ENCODE results near the gene OR52K1.

OR52K1 gene

DNA sequence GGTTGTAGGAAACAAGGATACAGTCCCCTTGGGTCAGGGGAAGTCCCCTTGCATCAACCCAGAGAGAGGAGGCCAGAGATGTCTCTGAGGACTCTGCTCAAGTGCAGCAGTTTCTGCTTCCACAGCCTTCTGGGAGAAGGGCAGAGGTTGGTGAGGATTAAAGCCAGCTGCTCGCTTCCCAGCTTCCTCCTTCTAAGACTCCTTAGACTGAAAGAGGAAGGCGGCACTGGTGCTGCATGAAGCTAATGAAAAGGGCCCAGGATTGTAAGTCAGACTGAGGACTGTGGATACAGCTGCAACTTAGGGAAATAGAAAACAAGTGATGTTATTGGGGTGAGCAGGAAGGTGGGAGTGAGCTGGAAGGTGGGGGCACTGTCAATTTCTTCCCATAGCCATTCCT is at the start of gene OR52K1:
OR52K1 (plus strand) TSS at position 202 of the 400 bp plus-strand sequence. CDS start 6,255 bp downstream, outside the sequence.
- DNase-seq (ENCODE audit: low read depth in 1 of 2, low spot score in 1 of 2) = no peak

DNA sequence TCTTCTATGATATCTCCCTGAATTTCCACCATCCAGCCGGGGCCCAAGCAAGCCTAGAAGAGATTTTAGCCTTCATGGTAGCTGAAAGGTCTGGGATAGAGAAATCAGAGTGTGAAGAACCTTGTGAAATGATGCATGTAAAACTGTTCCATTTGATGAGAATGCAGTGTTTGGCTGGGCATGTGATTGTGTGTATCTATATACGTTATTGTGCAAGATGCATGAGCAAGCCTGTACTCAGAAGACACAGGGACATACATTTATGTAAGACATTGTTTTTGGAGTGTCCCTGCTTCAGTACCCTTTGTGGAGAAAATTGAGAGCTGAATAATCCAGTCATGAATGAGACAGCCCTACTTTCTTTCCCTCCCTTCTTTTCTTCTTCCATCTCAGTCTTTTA is 48.6 kb upstream of the OR52K1 start:
- no peak for DNase-seq (ENCODE audit: low read depth in 1 of 2, low spot score in 1 of 2)

DNA sequence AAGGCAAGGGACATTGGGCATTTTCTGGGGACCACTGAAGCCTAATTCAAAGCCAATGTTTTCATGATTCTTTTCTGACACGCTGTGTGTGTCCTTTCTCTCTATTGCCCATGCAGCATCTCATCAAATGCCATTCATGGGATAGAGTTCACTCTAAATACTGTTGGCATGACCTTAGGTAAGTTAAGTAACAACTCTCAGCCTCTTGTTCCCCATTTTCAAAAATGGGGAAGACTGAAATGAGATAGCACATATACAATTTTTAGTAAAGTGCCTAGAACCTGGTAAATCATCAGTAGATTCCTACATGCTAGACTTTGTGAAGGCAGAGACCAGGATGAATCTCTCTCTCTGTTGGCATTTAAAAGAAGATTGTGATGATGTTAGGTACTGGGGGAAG is 46.0 kb upstream of the OR52K1 start:
- DNase-seq (ENCODE audit: low read depth in 1 of 2, low spot score in 1 of 2) = no peak

DNA sequence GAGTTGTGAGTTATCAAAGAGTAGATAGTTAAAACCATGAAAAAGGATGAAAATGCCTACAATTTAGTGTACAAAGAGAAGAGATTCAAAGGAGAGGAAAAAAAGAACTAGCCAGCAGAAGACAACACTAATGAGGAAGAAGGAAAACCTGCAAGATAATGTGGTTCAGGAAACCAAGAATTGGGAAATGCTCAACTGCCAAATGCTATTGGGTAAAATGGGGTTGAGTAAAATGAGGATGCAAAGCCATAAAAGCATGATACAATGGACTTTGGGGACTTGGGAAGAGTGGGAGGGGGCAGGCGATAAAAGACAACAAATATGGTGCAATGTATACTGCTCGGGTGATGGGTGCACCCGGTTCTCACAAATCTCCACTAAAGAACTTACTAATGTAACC is 40.9 kb upstream of the OR52K1 start:
- DNase-seq (ENCODE audit: low read depth in 1 of 2, low spot score in 1 of 2) = no peak

DNA sequence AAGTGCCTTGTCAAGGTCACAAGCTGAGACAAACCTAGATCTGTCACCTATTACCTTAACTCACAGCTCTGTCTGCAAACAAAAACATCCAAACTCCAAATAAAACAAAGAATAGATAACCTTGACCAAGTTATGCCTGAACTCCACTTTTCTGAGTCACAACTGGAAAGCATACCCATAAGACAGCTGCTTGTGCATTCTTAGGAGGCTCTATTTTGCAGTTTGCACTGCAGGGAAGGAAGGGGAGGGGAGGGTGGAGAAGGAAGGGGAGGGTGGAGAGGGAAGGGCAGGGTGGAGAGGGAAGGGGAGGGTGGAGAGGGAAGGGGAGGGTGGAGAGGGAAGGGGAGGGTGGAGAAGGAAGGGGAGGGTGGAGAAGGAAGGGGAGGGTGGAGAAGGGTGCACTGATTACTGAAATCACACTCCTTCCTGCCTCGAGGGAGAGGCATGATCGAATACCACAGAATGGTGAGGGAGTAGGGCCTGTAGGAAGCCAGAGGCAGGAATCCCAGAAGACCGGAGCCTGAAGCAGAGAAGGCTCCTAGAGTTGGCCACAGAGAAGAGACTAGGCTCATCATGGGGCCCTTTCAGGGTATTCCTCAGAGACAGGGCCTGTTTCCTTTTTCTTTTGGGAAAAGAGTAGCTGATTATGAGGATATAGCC is 39.1 kb upstream of the OR52K1 start:
- no peak for DNase-seq (ENCODE audit: low read depth in 1 of 2, low spot score in 1 of 2)

DNA sequence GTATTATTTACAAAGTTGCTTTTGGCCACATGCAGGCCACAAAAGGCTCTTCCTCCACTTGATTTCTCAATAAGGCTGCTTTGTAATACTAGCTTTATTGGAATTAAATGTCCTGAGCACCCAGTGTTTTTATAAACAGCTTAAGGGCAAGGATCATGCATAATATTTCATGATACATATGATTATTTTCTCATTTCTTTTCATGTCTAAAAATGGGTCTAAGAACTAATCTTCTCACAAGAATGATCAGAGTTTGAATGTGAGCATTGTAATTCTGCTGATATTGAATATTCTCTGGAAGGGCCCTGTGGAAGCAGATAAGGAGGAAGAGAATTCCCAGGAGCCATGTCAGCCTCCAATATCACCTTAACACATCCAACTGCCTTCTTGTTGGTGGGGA is 33.5 kb upstream of the OR52K1 start, which contains the start of gene OR52K2:
OR52K2 (plus strand) TSS at position 301 of the 400 bp plus-strand sequence; CDS start at position 346, 45 bp downstream.
- DNase-seq (ENCODE audit: low read depth in 1 of 2, low spot score in 1 of 2) = no peak

DNA sequence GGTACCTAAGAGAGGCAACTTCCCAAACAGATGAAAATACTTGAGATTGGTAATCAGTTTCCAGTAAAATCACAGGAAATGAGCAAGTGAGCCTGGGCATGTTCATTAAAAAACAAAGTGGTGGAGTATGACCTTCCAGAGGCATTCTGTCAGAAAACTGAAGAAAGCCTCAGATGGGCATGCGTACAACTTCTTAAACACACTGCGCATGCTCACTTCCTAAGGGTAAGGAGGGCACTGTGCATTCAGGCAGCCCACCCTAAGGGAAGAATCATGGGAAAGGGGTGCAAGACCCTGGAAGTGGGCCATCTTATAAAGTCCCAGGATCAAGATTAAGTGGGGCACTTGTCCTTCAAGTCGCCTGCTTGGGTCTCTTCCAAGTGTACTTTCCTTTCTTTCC is 29.3 kb upstream of the OR52K1 start:
- no peak for DNase-seq (ENCODE audit: low read depth in 1 of 2, low spot score in 1 of 2)

DNA sequence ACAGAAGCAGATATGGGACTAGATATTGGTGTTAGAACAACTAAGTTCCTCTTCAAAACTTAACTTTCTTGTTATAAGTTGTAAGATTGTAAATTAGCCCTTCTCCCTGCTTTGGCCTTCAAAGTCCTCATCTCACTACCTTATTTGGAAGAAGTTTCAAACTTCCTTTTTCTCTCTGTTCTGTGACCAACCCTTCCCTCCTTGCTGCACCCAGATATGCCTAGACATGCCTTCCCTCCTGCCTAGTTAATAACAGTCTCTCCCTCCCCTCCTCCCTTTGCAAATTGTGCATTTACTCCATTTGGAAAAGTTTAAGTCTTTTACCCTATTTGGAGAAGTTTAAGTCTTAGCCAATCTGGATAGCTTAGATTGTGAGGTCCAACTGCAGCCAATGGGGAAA is 28.4 kb upstream of the OR52K1 start:
- no peak for DNase-seq (ENCODE audit: low read depth in 1 of 2, low spot score in 1 of 2)

DNA sequence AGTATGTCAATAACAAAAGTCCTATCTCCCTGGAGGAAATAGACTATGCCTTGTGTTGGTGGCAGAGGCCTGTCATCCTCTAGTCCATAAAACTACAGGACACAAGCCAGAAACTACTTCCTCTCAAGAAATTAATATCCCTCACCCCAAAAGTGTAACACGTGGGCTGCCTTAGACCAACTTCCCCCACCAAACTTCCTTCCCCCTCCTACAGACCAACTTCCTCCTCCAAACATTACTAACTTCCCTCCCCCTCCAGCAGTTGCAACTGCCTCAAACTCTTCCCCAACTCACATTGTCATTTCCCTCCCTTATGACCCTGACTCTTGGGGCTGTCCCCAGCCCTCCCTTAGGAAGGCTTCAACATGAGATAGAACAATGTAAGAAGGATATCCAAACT is 27.0 kb upstream of the OR52K1 start:
- no peak for DNase-seq (ENCODE audit: low read depth in 1 of 2, low spot score in 1 of 2)

DNA sequence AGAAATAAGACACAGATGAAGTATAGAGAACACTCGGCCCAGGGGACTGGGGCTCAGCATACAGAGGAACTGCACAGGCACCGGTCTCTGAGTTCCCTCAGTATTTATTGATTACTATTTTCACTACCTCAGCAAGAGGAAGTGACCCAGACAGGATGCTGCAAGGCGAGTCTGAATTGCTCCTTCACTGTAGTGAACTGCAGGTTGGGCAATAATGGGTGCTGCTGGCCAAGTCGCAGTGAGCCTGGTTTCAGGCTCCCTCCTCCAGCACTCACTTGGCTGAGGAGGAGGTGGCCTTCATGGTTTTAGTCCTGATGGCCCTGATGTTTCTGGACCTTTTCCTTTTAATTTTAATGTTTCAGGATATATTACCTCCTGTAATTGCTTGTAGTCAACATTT is 22.9 kb upstream of the OR52K1 start:
- no peak for DNase-seq (ENCODE audit: low read depth in 1 of 2, low spot score in 1 of 2)

DNA sequence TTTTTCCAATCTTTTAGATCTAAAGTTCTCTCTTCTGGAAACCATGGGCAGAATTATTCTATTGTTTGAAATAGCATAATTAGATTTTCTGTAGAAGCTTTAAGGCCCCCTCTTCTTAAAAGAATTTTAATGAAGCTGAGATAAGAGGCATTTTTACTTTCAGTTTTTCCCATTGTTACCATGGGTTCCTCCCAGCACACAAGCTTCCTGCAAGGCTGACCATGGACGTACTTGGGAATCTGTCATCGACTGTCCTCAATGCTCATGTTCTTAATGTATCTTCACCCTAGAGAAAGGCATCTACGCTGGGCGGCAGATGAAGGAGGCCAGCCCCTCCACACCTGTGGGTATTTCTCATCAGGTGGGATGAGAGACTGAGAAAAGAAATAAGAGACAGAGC is 22.3 kb upstream of the OR52K1 start:
- DNase-seq (ENCODE audit: low read depth in 1 of 2, low spot score in 1 of 2) = no peak

DNA sequence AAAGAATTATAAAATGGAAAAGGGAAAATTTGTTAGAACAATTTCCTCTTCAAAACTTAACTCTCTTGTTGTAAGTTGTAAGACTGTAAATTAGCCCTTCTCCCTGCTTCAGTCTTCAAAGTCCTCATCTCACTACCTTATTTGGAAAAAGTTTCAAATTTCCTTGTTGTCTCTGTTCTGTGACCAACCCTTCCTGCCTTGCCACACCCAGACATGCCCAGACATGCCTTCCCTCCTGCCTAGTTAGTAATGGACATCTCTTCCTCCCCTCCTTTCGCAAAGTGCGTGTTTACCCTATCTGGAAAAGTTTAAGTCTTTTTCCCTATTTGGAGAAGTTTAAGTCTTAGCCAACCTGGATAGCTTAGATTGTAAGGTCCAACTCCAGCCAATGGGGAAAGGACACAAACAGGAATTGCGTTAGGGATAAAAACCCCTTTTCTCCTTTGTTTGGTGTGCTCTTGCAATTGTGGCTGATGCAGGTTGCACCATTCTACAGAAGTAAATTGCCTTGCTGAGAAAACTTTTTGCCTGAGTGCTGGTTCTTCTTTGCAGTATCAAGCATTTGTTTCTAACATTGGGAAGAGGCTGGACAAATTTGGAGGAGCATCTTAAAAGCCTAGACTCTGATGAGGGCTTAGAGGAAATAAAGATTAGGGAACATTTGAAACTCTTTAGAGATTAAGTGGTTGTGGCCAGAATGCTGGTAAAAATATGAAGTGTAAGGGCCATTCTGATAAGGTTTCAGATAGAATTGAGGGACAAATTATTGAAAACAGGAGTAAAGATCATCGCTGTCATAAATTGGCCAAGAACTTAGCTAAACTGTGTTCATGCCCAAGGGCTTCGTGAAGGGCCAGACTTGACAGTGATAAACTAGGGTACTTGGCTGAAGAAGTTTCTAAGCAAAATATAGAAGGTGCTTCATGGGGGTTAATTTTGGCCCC is 18.0 kb upstream of the OR52K1 start:
- no peak for DNase-seq (ENCODE audit: low read depth in 1 of 2, low spot score in 1 of 2)

DNA sequence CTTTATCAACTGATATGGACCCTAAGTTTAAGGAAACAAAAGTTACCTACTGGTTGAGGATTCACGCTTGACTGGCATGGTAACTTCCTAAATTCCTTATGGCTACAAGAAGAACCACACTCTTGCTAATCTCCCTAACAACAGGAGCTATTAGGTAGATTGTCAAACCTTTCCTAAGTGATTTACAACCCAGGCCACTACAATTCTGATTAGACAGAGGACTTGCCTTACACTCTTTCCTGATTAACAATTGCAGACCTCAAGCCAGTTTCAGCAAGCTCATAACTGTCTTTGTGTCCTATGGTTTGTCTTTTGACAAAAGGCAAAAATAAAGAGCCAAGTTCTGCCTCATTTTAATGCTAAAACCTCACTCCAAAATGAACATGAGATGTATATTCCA is 17.0 kb upstream of the OR52K1 start:
- no peak for DNase-seq (ENCODE audit: low read depth in 1 of 2, low spot score in 1 of 2)

DNA sequence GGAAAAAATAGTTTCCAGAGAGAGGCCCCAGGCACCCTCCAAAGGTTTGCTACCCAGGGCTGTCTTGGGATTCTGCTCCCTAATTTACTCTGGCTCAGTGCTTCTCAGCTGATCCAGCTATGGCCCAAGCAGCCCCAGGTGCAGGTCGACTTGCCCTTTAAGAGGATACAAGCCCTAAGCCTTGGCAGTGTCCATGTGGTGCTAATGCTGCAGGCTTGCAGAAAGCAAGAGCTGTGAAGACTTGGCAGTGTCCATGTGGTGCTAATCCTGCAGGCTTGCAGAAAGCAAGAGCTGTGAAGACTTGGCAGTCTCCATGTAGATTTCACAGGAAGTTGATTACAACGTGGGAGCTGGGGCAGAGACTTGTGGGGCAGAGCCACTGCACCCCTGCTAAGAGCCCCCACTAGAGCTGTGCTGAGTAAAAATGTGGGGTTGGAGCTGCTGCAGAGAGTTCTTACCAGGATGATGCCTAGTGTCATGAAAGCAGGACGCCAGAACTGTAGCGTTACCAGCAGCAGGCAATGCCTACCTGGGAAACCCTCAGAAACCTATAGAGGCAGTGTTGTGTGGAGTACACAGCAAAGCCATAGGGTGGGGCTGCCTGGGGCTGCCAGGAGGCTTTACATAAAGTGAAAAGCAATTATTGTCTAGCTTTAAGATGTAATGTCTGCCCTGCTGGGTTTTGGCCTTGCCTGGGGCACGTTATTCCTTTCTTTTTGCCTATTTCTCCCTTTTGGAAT is 16.1 kb upstream of the OR52K1 start:
- no peak for DNase-seq (ENCODE audit: low read depth in 1 of 2, low spot score in 1 of 2)

DNA sequence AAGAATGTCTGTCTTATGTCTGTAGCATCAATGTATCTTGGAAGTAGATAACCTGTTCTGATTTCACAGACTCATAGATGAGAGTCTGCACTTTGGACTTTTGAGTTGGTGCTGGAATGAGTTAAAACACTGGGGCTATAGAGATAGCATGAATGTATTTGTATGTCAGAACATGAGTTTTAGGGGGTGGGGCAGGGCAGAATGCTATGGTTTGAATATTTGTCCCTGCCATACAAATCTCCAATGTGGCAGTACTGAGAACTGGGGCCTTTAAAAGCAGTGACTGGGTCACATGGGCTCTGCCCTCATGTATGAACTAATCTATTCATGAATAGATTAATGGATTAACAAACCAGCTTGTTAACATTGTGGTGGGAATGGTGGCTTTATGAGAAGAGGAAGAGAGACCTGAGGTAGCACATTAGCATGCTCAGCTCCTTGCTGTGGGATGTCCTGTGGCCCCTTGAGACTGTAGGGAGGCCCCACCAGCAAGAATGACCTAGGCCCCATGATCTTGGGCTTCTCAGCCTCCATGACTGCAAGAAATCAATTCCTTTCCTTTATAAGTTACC is 15.5 kb upstream of the OR52K1 start:
- DNase-seq (ENCODE audit: low read depth in 1 of 2, low spot score in 1 of 2) = no peak

DNA sequence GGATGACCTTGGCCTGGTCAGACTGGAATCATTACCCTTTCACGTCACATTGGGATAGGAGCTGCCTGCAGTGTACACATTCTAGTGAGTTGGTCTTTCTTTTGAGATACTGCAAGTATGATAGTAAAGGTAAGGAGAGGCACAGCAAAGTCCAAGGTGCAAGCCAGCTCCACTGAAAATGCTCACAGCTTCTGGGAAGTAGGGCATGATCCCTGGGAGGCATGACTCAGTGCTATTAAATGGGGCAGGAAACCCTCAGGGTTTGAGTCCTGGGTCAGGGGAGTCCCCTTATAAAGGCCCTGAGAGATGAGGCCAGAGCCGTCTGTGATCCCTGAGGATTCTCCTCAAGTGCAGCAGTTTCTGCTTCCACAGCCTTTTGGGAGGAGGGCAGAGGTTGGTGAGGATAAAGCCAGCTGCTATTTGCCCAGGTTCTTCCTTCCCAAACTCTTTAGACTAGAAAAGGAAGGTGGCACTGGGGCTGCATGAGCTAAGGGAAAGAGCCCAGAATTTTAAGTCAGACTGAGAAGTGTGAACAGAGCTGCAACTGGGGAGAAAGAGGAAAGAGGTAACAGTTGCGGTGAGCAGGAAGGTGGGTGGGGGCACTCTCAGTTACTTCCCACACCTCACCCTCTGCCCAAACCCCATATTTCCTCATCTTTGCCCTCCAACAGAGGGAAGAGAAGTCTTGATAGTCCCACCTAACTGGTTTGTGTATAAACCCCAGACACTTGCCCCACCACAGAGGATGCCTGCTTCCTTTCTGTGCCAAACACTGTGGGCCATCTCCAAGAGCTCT is 14.4 kb upstream of the OR52K1 start:
- no peak for DNase-seq (ENCODE audit: low read depth in 1 of 2, low spot score in 1 of 2)

DNA sequence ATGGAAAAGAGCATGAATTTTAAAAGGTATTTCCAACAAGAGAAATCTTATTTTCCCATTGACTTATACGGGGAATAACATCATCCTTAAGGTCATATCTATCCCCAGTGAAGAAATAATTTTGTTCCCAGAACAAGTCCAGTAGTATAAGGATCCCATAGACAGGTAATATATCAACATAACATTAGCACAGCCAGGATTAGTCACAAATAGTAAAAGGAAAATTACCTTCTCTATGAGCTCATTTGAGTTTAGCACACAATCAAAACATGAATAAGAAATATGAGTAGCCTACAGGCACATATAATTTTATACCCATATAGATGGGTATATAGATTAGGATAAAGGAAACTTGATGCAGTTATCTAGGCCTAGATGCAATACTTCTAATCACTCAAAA is 2.8 kb upstream of the OR52K1 start:
- no peak for DNase-seq (ENCODE audit: low read depth in 1 of 2, low spot score in 1 of 2)

DNA sequence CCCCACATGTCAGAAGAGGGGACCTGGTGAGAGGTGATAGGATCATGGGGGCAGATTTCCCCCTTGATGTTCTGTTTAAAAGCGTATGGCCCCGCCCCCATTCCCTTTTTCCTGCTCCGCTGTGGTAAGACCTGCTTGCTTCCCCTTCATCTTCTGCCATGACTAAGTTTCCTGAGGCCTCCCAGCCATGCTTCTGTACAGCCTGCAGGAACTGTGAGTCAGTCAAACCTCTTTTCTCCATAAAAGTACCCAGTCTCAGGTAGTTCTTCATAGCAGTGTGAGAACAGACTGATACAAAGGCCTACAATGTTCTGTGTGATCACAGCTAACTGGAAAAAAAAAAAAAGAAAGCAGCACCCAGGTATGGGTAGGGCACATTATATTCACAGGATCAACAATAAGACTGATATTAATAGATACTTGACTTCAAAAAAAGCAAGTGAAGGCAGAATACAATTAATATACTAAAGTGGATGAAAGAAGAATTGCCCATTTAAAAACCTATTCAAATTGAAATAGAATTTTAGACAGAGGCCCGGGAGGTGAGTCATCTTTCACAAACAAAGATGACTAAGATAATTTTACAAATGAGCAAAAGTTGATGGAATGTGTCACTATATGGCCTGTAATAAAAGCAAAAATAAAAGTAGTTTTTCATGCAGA is 1.7 kb upstream of the OR52K1 start:
- no peak for DNase-seq (ENCODE audit: low read depth in 1 of 2, low spot score in 1 of 2)

DNA sequence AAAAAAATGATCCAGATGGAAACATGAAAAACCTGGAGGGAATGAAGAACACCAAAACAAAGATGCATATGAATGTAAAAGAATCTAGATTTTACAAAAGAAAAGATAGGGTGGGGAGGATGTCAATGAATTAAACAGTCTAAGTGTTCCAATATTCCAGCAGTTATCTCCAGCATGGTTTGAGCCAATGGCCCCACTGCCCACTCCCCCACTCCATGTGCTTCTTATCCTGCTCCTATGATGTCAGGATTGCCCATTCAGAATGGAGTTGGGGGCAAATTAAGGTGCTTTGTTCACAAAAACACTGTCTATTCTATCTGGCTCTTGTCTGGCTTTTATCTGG is 1.2 kb upstream of the OR52K1 start:
- no peak for DNase-seq (ENCODE audit: low read depth in 1 of 2, low spot score in 1 of 2)

DNA sequence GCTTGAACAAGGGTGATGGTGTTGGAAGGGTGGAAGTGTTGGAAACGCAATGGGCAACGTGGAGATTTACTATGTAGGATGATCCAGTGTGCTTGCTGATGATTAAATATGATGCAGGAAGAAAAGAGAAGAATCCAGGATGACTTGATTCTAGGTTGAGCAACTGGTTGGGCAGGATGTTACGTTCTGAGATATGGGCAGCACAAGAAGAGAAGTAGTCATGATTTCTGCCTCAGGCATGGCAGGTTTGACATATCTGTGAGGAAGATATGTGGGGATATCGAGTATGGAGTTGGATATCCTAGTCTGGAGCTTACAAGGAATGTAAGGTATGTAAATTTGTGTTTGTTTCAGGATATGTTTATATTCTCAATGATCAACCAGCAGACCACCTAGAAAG is 1.9 kb downstream of the OR52K1 start:
- no peak for DNase-seq (ENCODE audit: low read depth in 1 of 2, low spot score in 1 of 2)
